H9 (cell line): Measurements from ENCODE around the gene PARL. TPM values are rescaled to one million over a fixed set of nuclear protein-coding genes. Genes with fewer than 3 reads are reported as not detected.

Experiments
- DNase-seq: peaks from one replicate; pipeline ENCODE4 v3.0.0-alpha.2; 2017
- H2AFZ ChIP-seq: one replicate; pipeline ENCODE4 v1.6.1; 2013; ENCODE audit warnings: mild to moderate bottlenecking, low read length, control low read depth, moderate library complexity
- H2AK5ac ChIP-seq: 2 replicates; pipeline ENCODE4 v1.6.1; 2013; ENCODE audit warnings: low read length, control low read depth, mixed read lengths; ENCODE audit not compliant: insufficient read length
- H2BK120ac ChIP-seq: one replicate; pipeline ENCODE4 v1.6.1; 2013; ENCODE audit warnings: low read depth, mild to moderate bottlenecking, low read length, control low read depth, inconsistent platforms; ENCODE audit not compliant: poor library complexity, severe bottlenecking
- H2BK12ac ChIP-seq: 2 replicates; pipeline ENCODE4 v1.6.1; 2013; ENCODE audit warnings: low read length, control low read depth, mixed read lengths, low read depth; ENCODE audit not compliant: insufficient read length
- H2BK15ac ChIP-seq: 2 replicates; pipeline ENCODE4 v1.6.1; 2013; ENCODE audit warnings: low read depth, low read length, control low read depth
- H2BK20ac ChIP-seq: one replicate; pipeline ENCODE4 v1.6.1; 2013; ENCODE audit warnings: low read depth, mild to moderate bottlenecking, low read length, control low read depth, inconsistent platforms; ENCODE audit not compliant: poor library complexity, severe bottlenecking
- H2BK5ac ChIP-seq: 2 replicates; pipeline ENCODE4 v1.6.1; 2013; ENCODE audit warnings: low read length, control low read depth, mixed read lengths; ENCODE audit not compliant: insufficient read length
- H3K14ac ChIP-seq: 2 replicates; pipeline ENCODE4 v1.6.1; 2013; ENCODE audit warnings: low read length, control low read depth; ENCODE audit not compliant: insufficient read depth
- H3K18ac ChIP-seq: 2 replicates; pipeline ENCODE4 v1.6.1; 2013; ENCODE audit warnings: low read depth, mild to moderate bottlenecking, mixed read lengths, low read length, control low read depth; ENCODE audit not compliant: insufficient read length
- H3K23ac ChIP-seq: 2 replicates; pipeline ENCODE4 v1.6.1; 2013; ENCODE audit warnings: low read length, control low read depth, mixed read lengths, low read depth; ENCODE audit not compliant: insufficient read length
- H3K23me2 ChIP-seq: 2 replicates; pipeline ENCODE4 v1.6.1; 2013; ENCODE audit warnings: low read depth, mild to moderate bottlenecking, mixed read lengths, low read length, control low read depth; ENCODE audit not compliant: insufficient read length, poor library complexity, severe bottlenecking
- H3K27ac ChIP-seq: 2 replicates; pipeline ENCODE4 v1.5.1; 2013; ENCODE audit warnings: low read length, control low read depth, mixed read lengths, low read depth; ENCODE audit not compliant: insufficient read length
- H3K27me3 ChIP-seq: 2 replicates; pipeline ENCODE4 v1.6.1; 2013; ENCODE audit warnings: low read length, control low read depth, inconsistent platforms; ENCODE audit not compliant: insufficient read depth
- H3K4ac ChIP-seq: 2 replicates; pipeline ENCODE4 v1.6.1; 2013; ENCODE audit warnings: low read depth, mild to moderate bottlenecking, control low read depth, inconsistent platforms, low read length, moderate library complexity
- H3K4me1 ChIP-seq: 2 replicates; pipeline ENCODE4 v1.6.1; 2013; ENCODE audit warnings: low read length, control low read depth, inconsistent platforms; ENCODE audit not compliant: insufficient read depth
- H3K4me2 ChIP-seq: 2 replicates; pipeline ENCODE4 v1.6.1; 2013; ENCODE audit warnings: low read length, control low read depth, mixed read lengths; ENCODE audit not compliant: insufficient read length, insufficient read depth
- H3K56ac ChIP-seq: 2 replicates; pipeline ENCODE4 v1.6.1; 2013; ENCODE audit warnings: low read depth, mild to moderate bottlenecking, mixed read lengths, low read length, control low read depth; ENCODE audit not compliant: insufficient read length
- H3K79me1 ChIP-seq: 2 replicates; pipeline ENCODE4 v1.6.1; 2013; ENCODE audit warnings: low read depth, mild to moderate bottlenecking, moderate library complexity, low read length, control low read depth, inconsistent platforms; ENCODE audit not compliant: insufficient read depth, poor library complexity, severe bottlenecking
- H3K79me2 ChIP-seq: 2 replicates; pipeline ENCODE4 v1.6.1; 2013; ENCODE audit warnings: low read length, control low read depth, inconsistent platforms; ENCODE audit not compliant: insufficient read depth
- H3K9ac ChIP-seq: 2 replicates; pipeline ENCODE4 v1.6.1; 2013; ENCODE audit warnings: low read length, control low read depth, mixed read lengths; ENCODE audit not compliant: insufficient read length; ENCODE audit errors: extremely low read depth
- H3K9me3 ChIP-seq: one replicate; pipeline ENCODE4 v1.6.1; 2013; ENCODE audit warnings: low read depth, low read length, inconsistent platforms; ENCODE audit not compliant: control insufficient read depth
- H3T11ph ChIP-seq: one replicate; pipeline ENCODE4 v1.6.1; 2013; ENCODE audit warnings: mild to moderate bottlenecking, low read length, control low read depth, inconsistent platforms
- H4K20me1 ChIP-seq: one replicate; pipeline ENCODE4 v1.6.1; 2013; ENCODE audit not compliant: control insufficient read depth, insufficient read length, insufficient read depth
- H4K5ac ChIP-seq: 2 replicates; pipeline ENCODE4 v1.6.1; 2013; ENCODE audit warnings: low read depth, mild to moderate bottlenecking, mixed read lengths, low read length, control low read depth; ENCODE audit not compliant: insufficient read length
- H4K8ac ChIP-seq: replicated peaks from 2 replicates; pipeline ENCODE4 v1.6.1; 2013; ENCODE audit warnings: low read length, control low read depth, mixed read lengths, low read depth; ENCODE audit not compliant: insufficient read length
- H4K91ac ChIP-seq: 2 replicates; pipeline ENCODE4 v1.6.1; 2013; ENCODE audit warnings: low read depth, mild to moderate bottlenecking, moderate library complexity, mixed read lengths, low read length, control low read depth; ENCODE audit not compliant: insufficient read length
- H3K27ac Mint-ChIP-seq, 3 experiments: 2 replicates in 2 of 3; 3 replicates in 1 of 3; pipeline ENCODE4 v1.8.0; 2020 to 2021; ENCODE audit warnings: mixed read lengths in 3 of 3, mild to moderate bottlenecking in 1 of 3, moderate library complexity in 1 of 3
- H3K27me3 Mint-ChIP-seq: 2 replicates; pipeline ENCODE4 v1.8.0; 2021; ENCODE audit warnings: low read depth, mild to moderate bottlenecking, moderate library complexity, mixed read lengths
- H3K36me3 Mint-ChIP-seq, 3 experiments: 2 replicates in 2 of 3; 3 replicates in 1 of 3; pipeline ENCODE4 v1.8.0; 2020 to 2021; ENCODE audit warnings: low read depth in 3 of 3, mixed read lengths in 3 of 3; ENCODE audit not compliant: insufficient read depth in 1 of 3
- H3K4me1 Mint-ChIP-seq, 2 experiments: 2 replicates each; pipeline ENCODE4 v1.8.0; 2020; ENCODE audit warnings: mixed read lengths in 2 of 2
- H3K4me3 Mint-ChIP-seq, 2 experiments: 2 replicates in 1 of 2; 3 replicates in 1 of 2; pipeline ENCODE4 v1.8.0; 2020 to 2021; ENCODE audit warnings: mild to moderate bottlenecking in 2 of 2, mixed read lengths in 2 of 2, moderate library complexity in 1 of 2
- H3K9me3 Mint-ChIP-seq, 2 experiments: 2 replicates in 1 of 2; 3 replicates in 1 of 2; pipeline ENCODE4 v1.8.0; 2020; ENCODE audit warnings: mild to moderate bottlenecking in 2 of 2, mixed read lengths in 2 of 2, moderate library complexity in 1 of 2
- WGBS: extraction: QIAGEN DNeasy Blood & Tissue Kit; methylation state at CpG from one replicate; pipeline ENCODE4 v1.1.7; 2013; ENCODE audit warnings: missing lambda C conversion rate, low lambda C conversion rate, mixed read lengths; ENCODE audit not compliant: insufficient read length; ENCODE audit errors: extremely low coverage; 5-methylcytosine and 5-hydroxymethylcytosine counted together
- total RNA-seq: library from RNA; stranded (reverse); gene quantifications from 2 replicates; pipeline ENCODE4 v1.2.1, GENCODE V29; 2021
- TF ChIP-seq, protein P1 (sequence below): fragments of 200-600 bp; sonication (generic); conservative IDR thresholded peaks from 3 replicates; pipeline ENCODE4 v1.8.0; 2021; ENCODE audit warnings: antibody characterized with exemption, mild to moderate bottlenecking

PARL gene
- total RNA-seq, 1 experiment from 2014 or later: 94.5 TPM

DNA sequence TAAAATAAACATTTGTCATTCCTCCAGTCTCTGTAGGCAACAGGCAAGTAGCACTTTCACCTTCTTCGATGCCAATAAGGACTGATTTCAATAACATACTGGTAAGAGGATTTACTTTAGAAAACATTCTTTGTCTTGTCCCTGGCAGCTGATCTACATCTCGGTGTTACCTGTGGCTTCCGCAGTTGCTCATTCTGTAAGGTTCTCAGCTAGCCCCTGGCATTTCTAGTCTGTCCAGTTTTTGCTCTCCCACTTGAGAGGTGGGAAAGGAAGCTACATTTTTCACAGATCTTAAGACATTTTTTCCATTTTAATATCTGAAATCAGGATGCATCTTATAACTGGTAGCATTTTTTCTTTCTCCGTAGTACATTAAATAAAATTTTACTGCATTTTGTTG is 39.6 kb downstream of the PARL start:
- no peaks in the 10 kb centered on the region for H3K9me3 ChIP-seq
- H3K56ac ChIP-seq: no peak overlapping the region
- H3K23ac ChIP-seq: no peak overlapping the region
- no peak overlapping the region for H3T11ph ChIP-seq
- Mint-ChIP-seq H3K27me3 (no peaks in the 10 kb centered on the region), H3K27ac (peak overlapping the region in 2 of 3 experiments; percentile 20 to 49; a peak in 1 of 7 replicates), H3K9me3 (no peaks in the 10 kb centered on the region), H3K4me3 (no peak overlapping the region), H3K4me1 (no peaks in the 10 kb centered on the region; a peak in 2 of 4 replicates), H3K36me3 (peaks cover 19 to 73% (median 72%) of the 10 kb centered on the region in 3 experiments; a peak in 6 of 7 replicates)
- H3K4me2 ChIP-seq: no peak overlapping the region
- no peak overlapping the region for H2BK5ac ChIP-seq
- no peak overlapping the region for H2AK5ac ChIP-seq
- H3K18ac ChIP-seq: no peak overlapping the region
- no peaks in the 10 kb centered on the region for H3K27me3 ChIP-seq
- H2AFZ ChIP-seq: no peak overlapping the region
- H3K79me2 ChIP-seq: no peaks in the 10 kb centered on the region
- no peak overlapping the region for H3K27ac ChIP-seq
- no CpG with 5 or more reads among the region's 4 CpGs for WGBS
- no peak for DNase-seq
- H4K91ac ChIP-seq: no peak overlapping the region
- no peak overlapping the region for H3K14ac ChIP-seq
- H2BK15ac ChIP-seq: no peak overlapping the region
- TF ChIP-seq, protein P1, sequence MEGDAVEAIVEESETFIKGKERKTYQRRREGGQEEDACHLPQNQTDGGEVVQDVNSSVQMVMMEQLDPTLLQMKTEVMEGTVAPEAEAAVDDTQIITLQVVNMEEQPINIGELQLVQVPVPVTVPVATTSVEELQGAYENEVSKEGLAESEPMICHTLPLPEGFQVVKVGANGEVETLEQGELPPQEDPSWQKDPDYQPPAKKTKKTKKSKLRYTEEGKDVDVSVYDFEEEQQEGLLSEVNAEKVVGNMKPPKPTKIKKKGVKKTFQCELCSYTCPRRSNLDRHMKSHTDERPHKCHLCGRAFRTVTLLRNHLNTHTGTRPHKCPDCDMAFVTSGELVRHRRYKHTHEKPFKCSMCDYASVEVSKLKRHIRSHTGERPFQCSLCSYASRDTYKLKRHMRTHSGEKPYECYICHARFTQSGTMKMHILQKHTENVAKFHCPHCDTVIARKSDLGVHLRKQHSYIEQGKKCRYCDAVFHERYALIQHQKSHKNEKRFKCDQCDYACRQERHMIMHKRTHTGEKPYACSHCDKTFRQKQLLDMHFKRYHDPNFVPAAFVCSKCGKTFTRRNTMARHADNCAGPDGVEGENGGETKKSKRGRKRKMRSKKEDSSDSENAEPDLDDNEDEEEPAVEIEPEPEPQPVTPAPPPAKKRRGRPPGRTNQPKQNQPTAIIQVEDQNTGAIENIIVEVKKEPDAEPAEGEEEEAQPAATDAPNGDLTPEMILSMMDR: no peak
- no peaks in the 10 kb centered on the region for H3K23me2 ChIP-seq
- no peaks in the 10 kb centered on the region for H4K20me1 ChIP-seq
- no peaks in the 10 kb centered on the region for H3K79me1 ChIP-seq
- H2BK12ac ChIP-seq: no peak overlapping the region
- no peak overlapping the region for H4K5ac ChIP-seq
- no peaks in the 10 kb centered on the region for H3K4me1 ChIP-seq
- H2BK20ac ChIP-seq: no peak overlapping the region
- H4K8ac ChIP-seq: no peak overlapping the region
- H3K4ac ChIP-seq: no peak overlapping the region
- no peak overlapping the region for H3K9ac ChIP-seq
- H2BK120ac ChIP-seq: no peak overlapping the region
